Cerebellar cortex (tissue), 1 donor: Measurements from ENCODE around the gene ZWILCH.
"Not testable (repeated sequence)": the region's sequence is repeated elsewhere in the genome, so short reads cannot be mapped to it uniquely, and the experiment has no call there.

Experiments
- DNase-seq: peaks from one replicate; pipeline ENCODE4 v3.0.0-alpha.2; 2015; ENCODE audit warnings: low spot score

Gene ZWILCH

GRCh38 chr15:66488525-66488924 lies 16.6 kb upstream of the ZWILCH start:
- no peak for DNase-seq

GRCh38 chr15:66489179-66489791 lies 15.8 kb upstream of the ZWILCH start:
- no peak for DNase-seq

GRCh38 chr15:66491846-66492245 lies 13.3 kb upstream of the ZWILCH start:
- DNase-seq = no peak

GRCh38 chr15:66494262-66494661 lies 10.9 kb upstream of the ZWILCH start:
- DNase-seq = no peak

- no peak for DNase-seq
Measured at GRCh38 chr15:66496951-66497501, 8.1 kb upstream of the ZWILCH start.

- peak; percentile 94 for DNase-seq
Measured at GRCh38 chr15:66497502-66498455, 7.3 kb upstream of the ZWILCH start, which contains the start of gene SNAPC5. Gene SNAPC5 (minus strand): TSS chr15:66497762. CDS start chr15:66497731, 31 bp downstream.

- peak; percentile 64 for DNase-seq
Measured at GRCh38 chr15:66498501-66499386, 6.4 kb upstream of the ZWILCH start.

- DNase-seq = not testable (repeated sequence)
Measured at GRCh38 chr15:66500346-66500745, 4.8 kb upstream of the ZWILCH start.

- peak; percentile 53 for DNase-seq
Measured at GRCh38 chr15:66502491-66502890, 2.6 kb upstream of the ZWILCH start.

GRCh38 chr15:66503041-66503648 lies 2.0 kb upstream of the ZWILCH start:
- not testable (repeated sequence) for DNase-seq

- no peak for DNase-seq
Measured at GRCh38 chr15:66503780-66504562, 1.2 kb upstream of the ZWILCH start.

GRCh38 chr15:66505430-66505811 lies 295 bp downstream of the ZWILCH start:
- no peak for DNase-seq

- no peak for DNase-seq
Measured at GRCh38 chr15:66505818-66506217, 692 bp downstream of the ZWILCH start.

GRCh38 chr15:66508293-66508883 lies 3.3 kb downstream of the ZWILCH start:
- no peak for DNase-seq

- DNase-seq = no peak
Measured at GRCh38 chr15:66514586-66514985, 9.5 kb downstream of the ZWILCH start.

- DNase-seq = no peak
Measured at GRCh38 chr15:66515901-66516322, 10.8 kb downstream of the ZWILCH start.

GRCh38 chr15:66523926-66524325 lies 18.8 kb downstream of the ZWILCH start:
- no peak for DNase-seq

- DNase-seq = no peak
Measured at GRCh38 chr15:66524838-66525237, 19.7 kb downstream of the ZWILCH start.

- DNase-seq = no peak
Measured at GRCh38 chr15:66535056-66535455, 29.9 kb downstream of the ZWILCH start.

- no peak for DNase-seq
Measured at GRCh38 chr15:66542896-66543295, 37.8 kb downstream of the ZWILCH start.
